Mucosa of stomach (tissue), 1 donor: ENCODE results near the gene ZNF747.

Source experiments
- H3K27me3 ChIP-seq: one replicate; pipeline ENCODE4 v1.7.0; 2013; ENCODE audit warnings: mild to moderate bottlenecking, low read length; ENCODE audit not compliant: control insufficient read depth, insufficient read depth
- H3K36me3 ChIP-seq: one replicate; pipeline ENCODE4 v1.7.0; 2013; ENCODE audit warnings: low read length; ENCODE audit not compliant: control insufficient read depth, insufficient read depth
- H3K4me1 ChIP-seq: one replicate; pipeline ENCODE4 v1.7.0; 2013; ENCODE audit warnings: mild to moderate bottlenecking, low read length; ENCODE audit not compliant: control insufficient read depth, insufficient read depth
- H3K4me3 ChIP-seq: one replicate; pipeline ENCODE4 v1.7.0; 2013; ENCODE audit warnings: low read length
- H3K9ac ChIP-seq: one replicate; pipeline ENCODE4 v1.7.0; 2013; ENCODE audit warnings: mild to moderate bottlenecking, low read length, moderate library complexity
- H3K9me3 ChIP-seq: one replicate; pipeline ENCODE4 v1.7.0; 2013; ENCODE audit warnings: mild to moderate bottlenecking, low read length, moderate library complexity; ENCODE audit not compliant: control insufficient read depth
- donor health status: Pancreatic carcinoma.

Gene ZNF747

GRCh38 chr16:30488764-30489605 is 45.7 kb downstream of the ZNF747 start:
- H3K4me3 ChIP-seq, result no peak overlapping the region
- H3K9ac ChIP-seq, result no peak overlapping the region
- no peaks in the 10 kb centered on the region for H3K27me3 ChIP-seq
- no peaks in the 10 kb centered on the region for H3K9me3 ChIP-seq
- H3K4me1 ChIP-seq, result no peaks in the 10 kb centered on the region
- no peaks in the 10 kb centered on the region for H3K36me3 ChIP-seq

GRCh38 chr16:30485818-30486436 is 48.7 kb downstream of the ZNF747 start:
- no peaks in the 10 kb centered on the region for H3K36me3 ChIP-seq
- H3K9me3 ChIP-seq, result no peaks in the 10 kb centered on the region
- no peaks in the 10 kb centered on the region for H3K4me1 ChIP-seq
- no peak overlapping the region for H3K4me3 ChIP-seq
- H3K9ac ChIP-seq, result no peak overlapping the region
- no peaks in the 10 kb centered on the region for H3K27me3 ChIP-seq

GRCh38 chr16:30484887-30485286 is 49.8 kb downstream of the ZNF747 start:
- Histone ChIP-seq H3K9ac (no peak overlapping the region), H3K4me1 (no peaks in the 10 kb centered on the region), H3K9me3 (no peaks in the 10 kb centered on the region), H3K4me3 (no peak overlapping the region), H3K36me3 (no peaks in the 10 kb centered on the region), H3K27me3 (no peaks in the 10 kb centered on the region)

GRCh38 chr16:30482366-30482765 is 52.3 kb downstream of the ZNF747 start:
- H3K9ac ChIP-seq, result no peak overlapping the region
- no peaks in the 10 kb centered on the region for H3K27me3 ChIP-seq
- H3K36me3 ChIP-seq, result no peaks in the 10 kb centered on the region
- no peaks in the 10 kb centered on the region for H3K9me3 ChIP-seq
- no peaks in the 10 kb centered on the region for H3K4me1 ChIP-seq
- H3K4me3 ChIP-seq, result no peak overlapping the region

GRCh38 chr16:30481381-30481780 is 53.3 kb downstream of the ZNF747 start:
- H3K9me3 ChIP-seq, result no peaks in the 10 kb centered on the region
- no peak overlapping the region for H3K9ac ChIP-seq
- H3K27me3 ChIP-seq, result no peaks in the 10 kb centered on the region
- no peaks in the 10 kb centered on the region for H3K4me1 ChIP-seq
- no peaks in the 10 kb centered on the region for H3K36me3 ChIP-seq
- no peak overlapping the region for H3K4me3 ChIP-seq
